Ovary (tissue), 3 donors: Measurements from ENCODE around the gene ASPA.

Experiments used
- EP300 ChIP-seq: sonication (generic); formaldehyde crosslinking; IDR thresholded peaks from one replicate; pipeline ENCODE4 v1.6.1; 2017; ENCODE audit warnings: antibody characterized with exemption
- POLR2A ChIP-seq: fragments of 450-650 bp; IDR thresholded peaks from one replicate; pipeline ENCODE4 v1.6.1; 2017; ENCODE audit warnings: antibody characterized with exemption, mild to moderate bottlenecking, moderate library complexity
- TF ChIP-seq, protein P1 (sequence below), 3 donors: fragments of 450-650 bp in 2 of 3; fragments of 200-600 bp in 1 of 3; IDR thresholded peaks; one replicate each; pipeline versions ENCODE4 v1.5.1 to v1.8.0; 2016 to 2022; ENCODE audit warnings: antibody characterized with exemption in 3 of 3, mild to moderate bottlenecking in 1 of 3
- donor health status: DM: no; HTN: no; CAD: no.

DNA sequence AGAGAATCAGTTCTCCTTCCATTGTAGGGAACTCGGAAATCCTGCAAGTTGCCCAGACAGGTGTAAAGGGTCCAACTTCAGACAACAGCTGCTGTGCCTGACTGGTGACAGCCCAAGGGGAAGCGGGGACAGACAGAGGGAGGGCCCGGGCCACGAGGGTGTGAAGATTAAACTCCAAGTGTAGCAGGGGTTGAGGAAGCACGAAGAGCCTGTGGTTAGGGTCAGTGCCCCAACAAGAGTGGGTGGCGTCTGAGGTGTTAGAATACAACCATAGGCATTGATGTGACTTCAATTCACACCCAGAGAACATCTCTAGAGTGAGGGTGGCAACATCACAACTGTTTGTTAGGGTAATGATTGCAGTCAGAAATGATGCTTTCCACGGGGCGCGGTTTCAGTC is 39.1 kb downstream of the ASPA start:
- TF ChIP-seq, protein P1, sequence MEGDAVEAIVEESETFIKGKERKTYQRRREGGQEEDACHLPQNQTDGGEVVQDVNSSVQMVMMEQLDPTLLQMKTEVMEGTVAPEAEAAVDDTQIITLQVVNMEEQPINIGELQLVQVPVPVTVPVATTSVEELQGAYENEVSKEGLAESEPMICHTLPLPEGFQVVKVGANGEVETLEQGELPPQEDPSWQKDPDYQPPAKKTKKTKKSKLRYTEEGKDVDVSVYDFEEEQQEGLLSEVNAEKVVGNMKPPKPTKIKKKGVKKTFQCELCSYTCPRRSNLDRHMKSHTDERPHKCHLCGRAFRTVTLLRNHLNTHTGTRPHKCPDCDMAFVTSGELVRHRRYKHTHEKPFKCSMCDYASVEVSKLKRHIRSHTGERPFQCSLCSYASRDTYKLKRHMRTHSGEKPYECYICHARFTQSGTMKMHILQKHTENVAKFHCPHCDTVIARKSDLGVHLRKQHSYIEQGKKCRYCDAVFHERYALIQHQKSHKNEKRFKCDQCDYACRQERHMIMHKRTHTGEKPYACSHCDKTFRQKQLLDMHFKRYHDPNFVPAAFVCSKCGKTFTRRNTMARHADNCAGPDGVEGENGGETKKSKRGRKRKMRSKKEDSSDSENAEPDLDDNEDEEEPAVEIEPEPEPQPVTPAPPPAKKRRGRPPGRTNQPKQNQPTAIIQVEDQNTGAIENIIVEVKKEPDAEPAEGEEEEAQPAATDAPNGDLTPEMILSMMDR (IDR thresholded peaks at IDR 0.05) = no peak
- no peak for TF ChIP-seq EP300
- TF ChIP-seq POLR2A = no peak
